ENCODE data around the gene TDRD7.

DNA sequence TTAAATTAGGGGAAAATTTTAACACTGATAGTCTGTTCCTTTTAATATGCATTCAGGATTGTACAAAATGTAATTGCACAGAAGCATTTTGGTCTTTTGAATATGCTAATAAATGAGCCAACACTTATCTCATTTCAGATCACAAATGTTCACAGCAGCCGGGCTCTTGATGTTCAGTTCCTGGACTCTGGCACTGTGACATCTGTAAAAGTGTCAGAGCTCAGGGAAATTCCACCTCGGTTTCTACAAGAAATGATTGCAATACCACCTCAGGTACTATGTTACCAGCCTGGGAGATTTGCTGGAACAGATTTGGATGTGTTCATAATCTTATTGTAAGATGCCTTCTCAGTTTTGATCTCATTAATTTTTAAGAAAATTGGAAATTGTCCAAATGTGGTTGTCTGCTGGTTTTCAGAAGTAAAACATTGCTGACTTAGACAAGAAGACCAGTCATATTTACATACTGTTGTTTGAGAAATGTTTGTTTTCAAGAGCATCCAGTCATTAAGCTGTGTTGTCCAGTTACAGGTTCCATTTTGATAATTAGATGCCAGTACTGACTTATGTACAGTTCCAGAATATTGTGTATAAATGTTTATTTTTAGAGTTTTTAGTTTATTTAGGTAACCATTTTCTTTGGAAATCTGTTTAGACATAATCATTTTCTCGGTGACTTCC is 66.5 kb downstream of the TDRD7 start:
- no peak for TF ChIP-seq ELF4 (CRISPR knock-in tag; IDR thresholded peaks at IDR 0.05; ENCODE audit: low read depth)
- TF ChIP-seq, protein P1, sequence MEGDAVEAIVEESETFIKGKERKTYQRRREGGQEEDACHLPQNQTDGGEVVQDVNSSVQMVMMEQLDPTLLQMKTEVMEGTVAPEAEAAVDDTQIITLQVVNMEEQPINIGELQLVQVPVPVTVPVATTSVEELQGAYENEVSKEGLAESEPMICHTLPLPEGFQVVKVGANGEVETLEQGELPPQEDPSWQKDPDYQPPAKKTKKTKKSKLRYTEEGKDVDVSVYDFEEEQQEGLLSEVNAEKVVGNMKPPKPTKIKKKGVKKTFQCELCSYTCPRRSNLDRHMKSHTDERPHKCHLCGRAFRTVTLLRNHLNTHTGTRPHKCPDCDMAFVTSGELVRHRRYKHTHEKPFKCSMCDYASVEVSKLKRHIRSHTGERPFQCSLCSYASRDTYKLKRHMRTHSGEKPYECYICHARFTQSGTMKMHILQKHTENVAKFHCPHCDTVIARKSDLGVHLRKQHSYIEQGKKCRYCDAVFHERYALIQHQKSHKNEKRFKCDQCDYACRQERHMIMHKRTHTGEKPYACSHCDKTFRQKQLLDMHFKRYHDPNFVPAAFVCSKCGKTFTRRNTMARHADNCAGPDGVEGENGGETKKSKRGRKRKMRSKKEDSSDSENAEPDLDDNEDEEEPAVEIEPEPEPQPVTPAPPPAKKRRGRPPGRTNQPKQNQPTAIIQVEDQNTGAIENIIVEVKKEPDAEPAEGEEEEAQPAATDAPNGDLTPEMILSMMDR (IDR thresholded peaks at IDR 0.05) = no peak
- TF ChIP-seq FOXJ3 (CRISPR knock-in tag; IDR thresholded peaks at IDR 0.05; ENCODE audit: borderline replicate concordance) = no peak
- TF ChIP-seq SMAD3 (CRISPR knock-in tag; IDR thresholded peaks at IDR 0.05; ENCODE audit: borderline replicate concordance) = no peak
- no peak for TF ChIP-seq IRF2 (CRISPR knock-in tag; IDR thresholded peaks at IDR 0.05; ENCODE audit: borderline replicate concordance, low read depth)
- TF ChIP-seq MYBL2 (CRISPR knock-in tag; IDR thresholded peaks at IDR 0.05) = no peak
- no peak for TF ChIP-seq HMGA2 (CRISPR knock-in tag; IDR thresholded peaks at IDR 0.05)

All from WTC11 (cell line).